HG02678 (cell line): Measurements from ENCODE around the gene DDX4.

Experiments used
- ATAC-seq: cut with Tn5 transposase; IDR thresholded peaks from one replicate; pipeline ENCODE4 v1.9.1; 2021; ENCODE audit warnings: mild to moderate bottlenecking, moderate library complexity; ENCODE audit not compliant: unreplicated experiment

Gene DDX4

GRCh38 chr5:55864606-55865541 lies 127.0 kb downstream of the DDX4 start:
- no peak for ATAC-seq

GRCh38 chr5:55865831-55866230 lies 128.0 kb downstream of the DDX4 start:
- ATAC-seq = no peak

GRCh38 chr5:55866485-55866884 lies 128.6 kb downstream of the DDX4 start:
- ATAC-seq = no peak
